Activated naive CD8-positive, alpha-beta T cell treated with anti-CD3 and anti-CD28 coated beads, Interleukin-2, amount 50 U/mL, for 24 hours (primary cell): ENCODE results near the gene KCNJ2.
A peak's percentile ranks its signal among the peaks of the same experiment; 100 is the strongest.

Source experiments
- ATAC-seq: fragments of 150-1000 bp; cut with Tn5 transposase; one replicate; pipeline ENCODE4 v1.10.0; 2021
- DNase-seq: peaks from one replicate; pipeline ENCODE4 v3.0.0; 2021
- H3K27ac Mint-ChIP-seq: one replicate; pipeline ENCODE4 v1.8.0; 2021; ENCODE audit warnings: mild to moderate bottlenecking, mixed read lengths
- H3K27me3 Mint-ChIP-seq: one replicate; pipeline ENCODE4 v1.8.0; 2021; ENCODE audit warnings: mixed read lengths
- H3K36me3 Mint-ChIP-seq: one replicate; pipeline ENCODE4 v1.8.0; 2021; ENCODE audit warnings: low read depth, mixed read lengths
- H3K4me1 Mint-ChIP-seq: one replicate; pipeline ENCODE4 v1.8.0; 2021; ENCODE audit warnings: mixed read lengths
- H3K4me3 Mint-ChIP-seq: one replicate; pipeline ENCODE4 v1.8.0; 2021; ENCODE audit warnings: mild to moderate bottlenecking, moderate library complexity, mixed read lengths
- H3K9me3 Mint-ChIP-seq: one replicate; pipeline ENCODE4 v1.8.0; 2021; ENCODE audit warnings: mixed read lengths

Gene KCNJ2

DNA sequence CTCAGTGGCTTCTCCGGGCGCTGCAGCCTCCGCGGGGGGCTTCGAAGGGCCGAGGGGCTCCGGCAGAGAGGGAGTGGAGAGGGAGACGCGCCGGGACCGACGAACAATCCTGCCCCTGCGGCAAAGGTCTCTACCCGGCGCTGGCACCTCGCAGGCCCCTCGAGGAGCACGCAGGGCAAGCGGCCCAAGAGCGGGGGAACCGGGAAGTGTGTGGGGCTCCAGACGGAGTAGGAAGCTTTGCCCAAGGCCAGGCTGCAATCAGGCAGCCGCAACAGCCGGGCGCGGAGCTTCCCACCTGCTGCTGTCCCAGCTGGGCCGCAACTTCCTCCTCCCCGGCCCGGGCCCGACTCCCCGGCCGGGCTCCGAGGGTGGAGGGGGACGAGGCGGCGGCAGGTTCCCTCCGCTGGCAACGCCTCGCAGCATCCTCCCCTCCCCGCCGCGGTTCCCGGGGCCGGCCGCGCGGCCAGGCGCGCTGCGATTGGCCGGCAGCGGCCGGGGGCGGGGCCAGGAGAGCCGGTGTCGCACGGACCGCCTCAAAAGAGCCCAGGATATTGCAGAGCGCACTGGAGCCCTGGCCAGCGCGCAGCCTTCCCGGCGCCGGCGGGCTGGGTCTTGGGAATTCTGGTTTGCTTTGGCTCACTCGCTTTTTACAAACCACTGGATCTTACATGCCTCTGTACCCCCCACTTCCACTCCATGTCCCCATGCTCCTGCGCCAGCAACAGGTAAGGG lies at the start of gene KCNJ2:
TSS of gene KCNJ2 (plus strand) at position 556 of the 732 bp plus-strand sequence. CDS start 5,508 bp downstream, outside the sequence.
- H3K27me3 Mint-ChIP-seq: peaks cover 60% of the 10 kb centered on the region
- H3K36me3 Mint-ChIP-seq: no peaks in the 10 kb centered on the region
- H3K27ac Mint-ChIP-seq: no peak within 1 kb of the TSS
- DNase-seq (peak; percentile 68), ATAC-seq (peak; percentile 91)
- H3K9me3 Mint-ChIP-seq: no peaks in the 10 kb centered on the region
- peak within 1 kb of the TSS; percentile 72 for H3K4me3 Mint-ChIP-seq
- H3K4me1 Mint-ChIP-seq: peaks cover 17% of the 10 kb centered on the region

DNA sequence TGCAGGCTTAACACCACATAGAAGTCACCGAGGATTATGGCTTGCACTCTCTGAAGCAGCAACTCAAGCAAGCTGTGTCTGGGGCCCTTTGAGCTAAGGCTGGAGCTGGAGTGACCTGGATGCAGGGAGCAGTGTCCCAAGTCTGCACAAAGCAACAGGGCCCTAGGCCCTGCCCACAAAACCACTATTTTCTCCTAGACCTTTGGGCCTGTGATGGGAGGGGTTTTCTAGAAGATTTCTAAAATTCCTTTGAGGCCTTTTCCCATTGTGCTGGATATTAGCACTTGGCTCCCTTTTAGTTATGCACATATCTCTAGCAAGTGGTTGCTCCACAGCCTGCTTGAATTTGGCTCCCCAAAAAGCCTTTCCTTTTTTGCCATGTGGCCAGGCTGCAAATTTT lies 49.8 kb upstream of the KCNJ2 start:
- no peak overlapping the region for H3K27ac Mint-ChIP-seq
- no peaks in the 10 kb centered on the region for H3K36me3 Mint-ChIP-seq
- H3K27me3 Mint-ChIP-seq: peaks cover 2% of the 10 kb centered on the region
- ATAC-seq (no peak), DNase-seq (no peak)
- H3K4me1 Mint-ChIP-seq: no peaks in the 10 kb centered on the region
- no peaks in the 10 kb centered on the region for H3K9me3 Mint-ChIP-seq
- no peak overlapping the region for H3K4me3 Mint-ChIP-seq

DNA sequence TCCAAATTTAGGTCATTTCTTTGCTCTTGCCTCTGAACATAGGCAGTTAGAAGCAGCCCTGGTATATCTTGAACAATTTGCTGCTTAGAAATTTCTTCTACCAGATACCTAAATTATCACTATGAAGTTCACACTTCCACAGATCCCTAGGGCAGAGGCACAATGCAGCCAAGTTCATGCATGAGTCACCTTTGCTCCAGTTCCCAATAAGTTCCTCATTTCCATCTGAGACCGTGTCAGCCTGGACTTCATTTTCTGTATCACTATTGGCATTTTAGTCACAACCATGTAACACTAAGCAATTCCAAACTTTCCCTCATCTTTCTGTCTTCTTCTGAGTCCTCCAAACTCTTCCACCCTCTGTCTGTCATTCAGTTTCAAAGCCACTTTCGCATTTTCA lies 49.3 kb upstream of the KCNJ2 start:
- Mint-ChIP-seq H3K9me3 (no peaks in the 10 kb centered on the region), H3K36me3 (no peaks in the 10 kb centered on the region), H3K4me3 (no peak overlapping the region), H3K27ac (no peak overlapping the region), H3K4me1 (no peaks in the 10 kb centered on the region), H3K27me3 (peaks cover 2% of the 10 kb centered on the region)
- no peak for ATAC-seq
- no peak for DNase-seq

DNA sequence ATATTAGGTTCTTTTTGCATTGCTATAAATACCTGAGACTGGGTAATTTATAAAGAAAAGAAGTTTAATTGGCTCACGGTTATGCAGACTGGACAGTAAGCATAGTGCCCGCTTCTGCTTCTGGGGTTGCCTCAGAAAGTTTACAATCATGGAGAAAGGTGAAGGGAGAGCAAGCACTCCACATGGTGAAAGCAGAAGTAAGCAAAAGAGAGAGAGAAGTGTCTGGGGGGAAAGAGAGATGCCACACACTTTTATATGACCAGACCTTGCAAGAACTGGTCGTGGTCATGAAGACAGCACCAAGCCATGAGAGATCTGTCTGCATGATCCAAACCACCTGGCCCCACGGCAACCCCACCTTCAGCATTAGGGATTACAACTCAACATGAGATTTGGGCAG lies 48.9 kb upstream of the KCNJ2 start:
- Mint-ChIP-seq H3K27ac (no peak overlapping the region), H3K36me3 (no peaks in the 10 kb centered on the region), H3K27me3 (peaks cover 2% of the 10 kb centered on the region), H3K4me3 (no peak overlapping the region), H3K4me1 (no peaks in the 10 kb centered on the region), H3K9me3 (no peaks in the 10 kb centered on the region)
- DNase-seq (no peak), ATAC-seq (no peak)

DNA sequence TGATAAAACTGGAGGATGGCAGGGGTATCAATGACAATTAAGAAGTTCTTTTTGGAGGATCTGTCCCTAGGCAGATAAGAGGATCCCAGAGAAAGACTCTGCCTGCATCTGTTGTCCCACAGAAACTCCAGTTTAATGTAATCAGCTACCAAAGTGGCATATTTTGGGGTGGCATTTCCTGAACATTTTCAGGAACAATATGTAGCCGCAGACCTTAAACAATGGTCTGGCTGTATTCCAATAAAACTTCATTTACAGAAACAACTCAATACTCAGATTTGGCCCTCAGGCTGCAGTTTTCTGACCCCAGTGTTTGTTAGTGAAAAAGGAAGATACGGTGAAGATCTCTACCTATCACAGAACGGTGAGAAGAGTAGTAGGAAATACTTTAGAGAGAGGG lies 48.2 kb upstream of the KCNJ2 start:
- Mint-ChIP-seq H3K9me3 (no peaks in the 10 kb centered on the region), H3K36me3 (no peaks in the 10 kb centered on the region), H3K27me3 (peaks cover 2% of the 10 kb centered on the region), H3K4me3 (no peak overlapping the region), H3K4me1 (no peaks in the 10 kb centered on the region), H3K27ac (no peak overlapping the region)
- DNase-seq (no peak), ATAC-seq (no peak)

DNA sequence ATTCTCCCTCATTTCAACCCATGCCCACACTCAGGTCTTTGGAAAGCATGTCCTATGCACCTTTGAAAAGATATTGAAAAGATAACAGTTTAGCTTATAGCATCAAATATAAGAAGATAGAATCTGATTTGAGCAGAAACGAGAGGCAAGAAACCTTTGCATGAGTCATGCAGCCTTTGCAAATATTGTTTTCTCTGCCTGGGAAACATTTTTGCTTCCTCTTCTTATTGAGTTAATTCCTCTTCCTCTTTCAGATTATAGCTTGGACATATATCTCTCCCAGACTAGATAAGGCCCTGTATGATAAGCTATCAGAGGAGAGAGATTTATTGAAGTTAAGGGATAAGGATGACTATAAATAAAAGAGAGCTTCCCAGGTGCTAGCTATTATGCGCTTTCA lies 46.1 kb upstream of the KCNJ2 start:
- ATAC-seq (no peak), DNase-seq (no peak)
- H3K4me1 Mint-ChIP-seq: no peaks in the 10 kb centered on the region
- no peaks in the 10 kb centered on the region for H3K9me3 Mint-ChIP-seq
- H3K4me3 Mint-ChIP-seq: no peak overlapping the region
- peaks cover 2% of the 10 kb centered on the region for H3K27me3 Mint-ChIP-seq
- H3K36me3 Mint-ChIP-seq: no peaks in the 10 kb centered on the region
- no peak overlapping the region for H3K27ac Mint-ChIP-seq

DNA sequence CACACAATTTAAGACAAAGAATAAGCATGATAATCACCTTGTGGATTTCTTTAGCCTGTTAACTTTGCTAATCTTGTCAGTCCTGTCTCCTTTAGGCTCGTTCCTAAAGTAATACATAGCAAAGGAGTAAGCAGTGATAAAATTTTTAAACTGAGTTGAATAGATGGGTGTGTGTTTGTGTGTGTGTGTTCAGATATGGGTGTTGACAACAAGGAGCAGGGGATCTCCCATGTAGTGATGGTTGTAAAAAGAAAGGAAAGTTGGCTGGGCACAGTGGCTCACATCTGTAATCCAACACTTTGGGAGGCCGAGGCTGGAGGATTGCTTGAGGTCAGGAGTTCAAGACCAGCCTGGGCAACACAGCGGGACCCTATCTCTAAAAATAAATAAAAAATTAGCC lies 44.6 kb upstream of the KCNJ2 start:
- H3K36me3 Mint-ChIP-seq: no peaks in the 10 kb centered on the region
- peaks cover 2% of the 10 kb centered on the region for H3K27me3 Mint-ChIP-seq
- H3K4me3 Mint-ChIP-seq: no peak overlapping the region
- no peaks in the 10 kb centered on the region for H3K9me3 Mint-ChIP-seq
- no peaks in the 10 kb centered on the region for H3K4me1 Mint-ChIP-seq
- no peak for DNase-seq
- ATAC-seq: no peak
- no peak overlapping the region for H3K27ac Mint-ChIP-seq

DNA sequence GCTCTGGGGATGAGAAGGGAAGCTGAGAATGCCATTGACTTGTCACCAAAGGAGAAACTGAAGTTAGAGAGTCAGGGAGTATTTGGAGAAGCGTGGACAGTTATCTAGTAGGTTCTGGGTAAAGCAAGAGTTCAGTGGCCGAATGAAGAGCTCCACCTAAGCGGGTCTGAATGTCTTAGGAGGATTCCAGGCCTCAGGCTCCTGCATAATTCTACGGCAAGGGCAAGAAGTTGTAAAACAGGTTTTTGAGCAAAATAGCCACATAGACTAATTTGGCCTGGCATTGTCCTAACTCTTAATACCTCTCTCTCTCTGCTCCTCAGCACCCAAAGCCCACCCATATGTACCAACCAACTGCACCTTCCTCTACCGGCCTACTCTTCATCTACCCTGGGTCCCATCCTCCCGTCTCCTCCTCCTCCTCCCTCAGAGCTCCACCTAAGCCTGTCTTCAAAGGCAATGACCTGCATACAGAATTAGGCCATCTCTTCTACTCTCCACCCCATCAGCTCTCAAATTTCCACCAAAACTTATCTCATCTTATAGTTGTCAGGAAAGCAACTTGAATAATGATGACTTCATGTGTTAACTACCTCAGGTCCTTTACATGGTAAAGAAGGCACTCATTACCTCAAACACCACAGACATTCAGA lies 42.0 kb upstream of the KCNJ2 start:
- no peak for ATAC-seq
- H3K27me3 Mint-ChIP-seq: peaks cover 2% of the 10 kb centered on the region

DNA sequence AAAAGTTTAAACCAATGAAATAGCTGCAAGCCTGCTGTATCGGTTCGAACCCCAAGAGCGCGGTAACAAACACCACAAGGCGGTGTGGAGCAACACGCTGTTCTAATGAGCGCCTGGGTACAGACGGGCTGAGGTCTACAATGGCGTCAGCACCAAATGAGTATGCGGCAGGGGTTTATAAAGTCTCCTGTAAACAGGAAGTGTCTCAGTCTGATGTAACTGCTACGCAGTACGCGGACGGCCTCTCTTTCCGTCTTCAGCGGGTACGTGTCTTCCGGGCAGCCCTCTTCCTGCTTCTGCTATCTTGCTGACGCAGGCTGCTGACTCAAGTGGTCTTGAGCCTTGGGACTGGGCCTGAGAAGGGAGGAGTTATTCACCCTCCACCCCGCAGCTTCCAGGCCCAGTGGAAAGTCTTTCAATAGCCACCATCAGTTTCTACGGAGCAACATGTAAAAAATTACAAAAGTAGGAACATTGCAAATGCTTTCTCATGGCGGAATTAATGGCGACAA lies 40.5 kb upstream of the KCNJ2 start:
- H3K4me3 Mint-ChIP-seq: no peak overlapping the region

More for the DNA sequence above, 42.0 kb upstream of the KCNJ2 start:
- Mint-ChIP-seq H3K4me1 (no peaks in the 10 kb centered on the region), H3K36me3 (no peaks in the 10 kb centered on the region), H3K27ac (no peak overlapping the region), H3K9me3 (peaks cover 1% of the 10 kb centered on the region), H3K4me3 (no peak overlapping the region)
- DNase-seq: no peak

DNA sequence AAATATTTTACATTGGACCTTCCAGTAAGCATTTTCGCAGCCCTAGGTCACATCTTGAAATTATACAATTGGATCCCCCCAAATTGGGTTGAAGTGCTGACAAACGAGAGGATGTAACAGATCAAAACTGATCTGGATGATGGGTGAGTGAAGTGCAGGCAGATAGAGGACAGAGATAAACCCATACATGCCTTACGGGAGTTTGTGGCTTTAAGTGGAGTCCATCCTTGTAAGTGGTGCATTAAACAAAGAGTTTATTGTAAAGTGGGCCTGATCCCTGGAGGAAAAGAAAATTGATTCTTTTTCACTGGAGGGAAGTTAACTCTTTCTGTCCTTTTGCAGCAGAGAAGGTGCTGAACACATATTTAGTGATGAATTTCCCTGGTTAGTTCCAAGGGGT lies 39.0 kb upstream of the KCNJ2 start:
- no peaks in the 10 kb centered on the region for H3K36me3 Mint-ChIP-seq
- H3K27ac Mint-ChIP-seq: no peak overlapping the region
- H3K27me3 Mint-ChIP-seq: peaks cover 4% of the 10 kb centered on the region
- H3K9me3 Mint-ChIP-seq: peaks cover 4% of the 10 kb centered on the region
- no peak overlapping the region for H3K4me3 Mint-ChIP-seq
- no peak for ATAC-seq
- H3K4me1 Mint-ChIP-seq: no peaks in the 10 kb centered on the region
- no peak for DNase-seq

More for the DNA sequence above, 40.5 kb upstream of the KCNJ2 start:
- Mint-ChIP-seq H3K9me3 (peaks cover 4% of the 10 kb centered on the region), H3K4me1 (no peaks in the 10 kb centered on the region), H3K27me3 (peaks cover 4% of the 10 kb centered on the region), H3K36me3 (no peaks in the 10 kb centered on the region), H3K27ac (no peak overlapping the region)
- ATAC-seq (no peak), DNase-seq (no peak)

DNA sequence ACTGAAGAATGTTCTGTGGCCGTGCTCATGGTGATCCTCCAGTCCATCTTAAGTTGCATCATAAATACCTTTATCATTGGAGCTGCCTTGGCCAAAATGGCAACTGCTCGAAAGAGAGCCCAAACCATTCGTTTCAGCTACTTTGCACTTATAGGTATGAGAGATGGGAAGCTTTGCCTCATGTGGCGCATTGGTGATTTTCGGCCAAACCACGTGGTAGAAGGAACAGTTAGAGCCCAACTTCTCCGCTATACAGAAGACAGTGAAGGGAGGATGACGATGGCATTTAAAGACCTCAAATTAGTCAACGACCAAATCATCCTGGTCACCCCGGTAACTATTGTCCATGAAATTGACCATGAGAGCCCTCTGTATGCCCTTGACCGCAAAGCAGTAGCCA lies 36.8 kb upstream of the KCNJ2 start:
- H3K27me3 Mint-ChIP-seq: peaks cover 6% of the 10 kb centered on the region
- no peaks in the 10 kb centered on the region for H3K36me3 Mint-ChIP-seq
- no peak for ATAC-seq
- no peak for DNase-seq
- H3K27ac Mint-ChIP-seq: no peak overlapping the region
- no peak overlapping the region for H3K4me3 Mint-ChIP-seq
- peaks cover 8% of the 10 kb centered on the region for H3K4me1 Mint-ChIP-seq
- H3K9me3 Mint-ChIP-seq: peaks cover 4% of the 10 kb centered on the region

DNA sequence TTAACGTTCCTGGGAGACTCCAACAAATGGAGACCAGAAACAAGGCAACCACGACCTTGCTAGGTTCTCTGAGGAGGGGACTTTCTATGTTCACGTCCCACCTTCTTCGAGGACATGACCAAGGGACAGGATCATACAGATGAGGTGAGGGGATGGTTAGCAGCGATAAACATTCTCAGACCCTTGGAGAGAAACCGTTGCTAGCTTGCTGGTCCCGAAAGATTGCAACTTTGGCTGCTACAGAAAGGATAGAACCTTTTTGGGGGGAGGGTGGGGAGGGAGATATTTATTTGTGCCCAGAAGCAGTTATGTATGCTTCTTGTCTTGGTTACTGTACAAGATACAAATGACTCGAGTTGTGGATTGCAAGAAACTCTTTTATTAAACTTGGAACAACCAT lies 35.3 kb upstream of the KCNJ2 start:
- peaks cover 6% of the 10 kb centered on the region for H3K27me3 Mint-ChIP-seq
- no peak overlapping the region for H3K27ac Mint-ChIP-seq
- H3K4me3 Mint-ChIP-seq: no peak overlapping the region
- H3K9me3 Mint-ChIP-seq: peaks cover 4% of the 10 kb centered on the region
- no peaks in the 10 kb centered on the region for H3K36me3 Mint-ChIP-seq
- ATAC-seq (no peak), DNase-seq (no peak)
- peaks cover 21% of the 10 kb centered on the region for H3K4me1 Mint-ChIP-seq

DNA sequence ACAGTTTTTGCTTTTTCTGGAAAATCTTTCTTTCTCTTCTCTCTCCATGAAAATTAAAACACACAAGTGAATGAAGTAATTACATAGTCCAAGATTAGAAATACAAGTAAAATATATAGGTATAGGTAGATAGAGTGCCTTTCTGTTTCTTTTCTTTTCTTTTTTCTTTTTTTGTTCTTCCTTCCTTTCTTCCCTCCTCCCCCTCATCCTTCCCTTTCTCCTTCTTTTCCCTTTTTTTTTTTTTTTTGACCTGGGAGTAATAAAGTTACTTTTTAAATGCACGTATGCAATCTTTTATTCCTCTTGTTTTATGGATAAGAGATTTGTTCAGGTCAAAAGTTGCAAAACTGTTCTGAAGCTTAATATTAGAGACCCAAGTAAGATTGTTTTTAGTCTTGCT lies 34.6 kb upstream of the KCNJ2 start:
- no peak for DNase-seq
- Mint-ChIP-seq H3K4me1 (peaks cover 21% of the 10 kb centered on the region), H3K36me3 (no peaks in the 10 kb centered on the region), H3K27me3 (peaks cover 6% of the 10 kb centered on the region), H3K9me3 (peaks cover 4% of the 10 kb centered on the region), H3K4me3 (no peak overlapping the region), H3K27ac (no peak overlapping the region)
- no peak for ATAC-seq

DNA sequence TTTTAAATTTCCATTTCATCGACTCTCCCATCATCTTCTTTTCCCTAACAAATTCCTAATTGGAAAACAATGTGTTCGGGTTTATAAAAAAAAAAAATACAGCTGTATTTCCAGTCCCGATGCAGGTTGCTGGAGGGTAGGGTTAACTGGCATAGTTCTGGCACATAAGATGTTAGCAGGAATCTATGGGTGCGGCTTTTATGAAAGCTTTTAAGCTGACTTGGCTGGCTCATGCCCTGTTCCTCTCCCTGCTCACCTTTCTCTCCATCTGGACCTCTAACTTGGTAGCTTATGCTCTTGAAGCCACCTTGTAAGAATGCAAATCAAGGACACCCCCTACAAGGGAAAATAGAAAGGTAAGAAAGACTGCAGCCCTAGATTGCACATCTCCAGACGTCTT lies 33.2 kb upstream of the KCNJ2 start:
- Mint-ChIP-seq H3K4me3 (no peak overlapping the region), H3K27me3 (peaks cover 6% of the 10 kb centered on the region), H3K36me3 (no peaks in the 10 kb centered on the region), H3K4me1 (peaks cover 21% of the 10 kb centered on the region), H3K27ac (no peak overlapping the region), H3K9me3 (peaks cover 4% of the 10 kb centered on the region)
- ATAC-seq: no peak
- DNase-seq: no peak

DNA sequence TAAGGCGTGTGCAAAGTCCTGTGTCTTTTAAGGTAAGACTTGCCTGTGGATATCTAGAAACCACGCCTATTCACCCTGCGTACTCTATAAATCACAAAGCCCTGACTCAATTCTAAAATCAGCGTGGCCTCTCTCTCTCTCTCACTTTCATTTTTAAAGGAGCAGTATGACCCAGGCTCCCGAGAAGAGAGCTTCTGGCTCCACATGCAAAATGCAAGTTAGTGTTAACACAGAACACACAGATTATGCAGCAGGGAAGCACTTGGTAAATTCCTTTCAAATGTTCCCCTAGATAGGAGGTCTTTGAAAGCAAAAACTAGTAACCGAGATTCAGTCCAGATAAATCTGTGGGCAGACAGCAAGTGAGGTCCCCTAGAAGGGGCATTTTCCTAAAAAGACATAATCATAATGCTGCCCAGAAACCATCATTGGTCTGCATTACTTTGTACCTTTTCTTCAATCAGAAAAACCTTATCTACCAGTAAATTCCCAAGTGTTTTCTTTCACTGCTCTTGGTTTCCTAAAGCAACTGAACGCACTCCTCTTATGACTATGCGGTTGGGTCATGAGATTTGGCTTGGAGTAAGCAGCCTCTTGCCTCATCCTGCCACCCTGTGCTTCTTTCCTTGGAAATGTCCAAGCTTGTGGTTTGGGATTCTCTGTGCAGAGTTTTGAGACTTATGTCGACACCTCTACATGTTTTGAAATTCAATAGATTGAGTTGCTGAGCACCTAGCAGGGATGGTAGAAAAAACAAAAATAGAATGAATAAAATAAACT lies 31.7 kb upstream of the KCNJ2 start:
- DNase-seq: peak; percentile 2
- peaks cover 21% of the 10 kb centered on the region for H3K4me1 Mint-ChIP-seq
- H3K9me3 Mint-ChIP-seq: no peaks in the 10 kb centered on the region
- H3K27ac Mint-ChIP-seq: no peak overlapping the region
- peak; percentile 96 for ATAC-seq
- H3K4me3 Mint-ChIP-seq: peak overlapping the region; percentile 49
- no peaks in the 10 kb centered on the region for H3K36me3 Mint-ChIP-seq
- H3K27me3 Mint-ChIP-seq: peaks cover 6% of the 10 kb centered on the region
